NCI-H2196 treated with DMSO at 0.1 percent for 48 hours (cell line): ENCODE data around the gene PDGFD.

Source experiments
- DNase-seq: peaks from one replicate; lab custom pipeline; 2025; ENCODE audit not compliant: unreplicated experiment; lab: John Stamatoyannopoulos, UW

Gene PDGFD

GRCh38 chr11:104164028-104164520 is at the start of gene PDGFD:
TSS of gene PDGFD (minus strand) at chr11:104164147.
- DNase-seq = no peak

GRCh38 chr11:104206936-104207335 is 43.0 kb upstream of the PDGFD start:
- no peak for DNase-seq

- no peak for DNase-seq
These were observed 41.9 kb upstream of the PDGFD start for GRCh38 chr11:104205838-104206237.

GRCh38 chr11:104200688-104201087 is 36.7 kb upstream of the PDGFD start:
- DNase-seq = no peak

- no peak for DNase-seq
These were observed 35.1 kb upstream of the PDGFD start for GRCh38 chr11:104199053-104199452.

- DNase-seq = no peak
These were observed 34.6 kb upstream of the PDGFD start for GRCh38 chr11:104198576-104198975.

GRCh38 chr11:104191124-104191523 is 27.2 kb upstream of the PDGFD start:
- DNase-seq = no peak

GRCh38 chr11:104183593-104183992 is 19.6 kb upstream of the PDGFD start:
- no peak for DNase-seq

- no peak for DNase-seq
These were observed 11.8 kb upstream of the PDGFD start for GRCh38 chr11:104175769-104176168.

- DNase-seq = no peak
These were observed 5.1 kb upstream of the PDGFD start for GRCh38 chr11:104169091-104169490.

GRCh38 chr11:104165014-104165413 is 1.1 kb upstream of the PDGFD start:
- no peak for DNase-seq

GRCh38 chr11:104163100-104164027 is 583 bp downstream of the PDGFD start:
- DNase-seq = no peak

GRCh38 chr11:104161751-104162450 is 2.0 kb downstream of the PDGFD start:
- no peak for DNase-seq

GRCh38 chr11:104159356-104159755 is 4.6 kb downstream of the PDGFD start:
- no peak for DNase-seq

GRCh38 chr11:104155375-104155774 is 8.6 kb downstream of the PDGFD start:
- no peak for DNase-seq

- DNase-seq = no peak
These were observed 9.7 kb downstream of the PDGFD start for GRCh38 chr11:104154296-104154695.

GRCh38 chr11:104152941-104153505 is 10.9 kb downstream of the PDGFD start:
- DNase-seq = no peak

- DNase-seq = no peak
These were observed 12.3 kb downstream of the PDGFD start for GRCh38 chr11:104151404-104152204.

- no peak for DNase-seq
These were observed 15.2 kb downstream of the PDGFD start for GRCh38 chr11:104148706-104149105.

GRCh38 chr11:104148074-104148473 is 15.9 kb downstream of the PDGFD start:
- DNase-seq = no peak

- no peak for DNase-seq
These were observed 17.0 kb downstream of the PDGFD start for GRCh38 chr11:104146943-104147342.
